COR-L47 (cell line): ENCODE measurements around the gene ZNF260.
"Not testable (repeated sequence)": the region's sequence is repeated elsewhere in the genome, so short reads cannot be mapped to it uniquely, and the experiment has no call there.

Experiments used
- DNase-seq: peaks from one replicate; lab custom pipeline; 2025; lab: John Stamatoyannopoulos, UW

ZNF260 gene

GRCh38 chr19:36528194-36528920, at the start of gene ZNF260:
ZNF260 (minus strand) TSS chr19:36528271; CDS start chr19:36515238, 13,033 bp downstream.
- DNase-seq, result peak; percentile 89

GRCh38 chr19:36577271-36577996, 49.4 kb upstream of the ZNF260 start:
- no peak for DNase-seq

DNA sequence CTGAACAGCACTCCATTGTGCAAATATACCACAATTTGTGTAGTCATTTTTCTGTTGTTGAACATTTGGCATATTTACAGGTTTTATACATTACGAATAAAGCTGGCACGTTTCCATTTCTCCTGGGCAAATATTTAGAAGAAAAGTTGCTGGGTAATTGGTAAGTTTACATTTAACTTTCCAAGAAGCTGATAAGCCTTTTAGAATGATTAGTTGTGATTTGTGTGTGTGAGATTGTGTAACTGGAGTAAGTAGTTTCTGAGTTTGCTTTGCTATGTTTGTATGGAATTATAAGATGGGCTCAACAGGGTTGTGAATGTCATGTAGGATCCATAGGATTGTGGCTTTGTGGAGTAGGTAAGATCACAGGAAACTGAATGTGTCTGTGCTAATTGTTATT, 46.7 kb upstream of the ZNF260 start:
- no peak for DNase-seq

DNA sequence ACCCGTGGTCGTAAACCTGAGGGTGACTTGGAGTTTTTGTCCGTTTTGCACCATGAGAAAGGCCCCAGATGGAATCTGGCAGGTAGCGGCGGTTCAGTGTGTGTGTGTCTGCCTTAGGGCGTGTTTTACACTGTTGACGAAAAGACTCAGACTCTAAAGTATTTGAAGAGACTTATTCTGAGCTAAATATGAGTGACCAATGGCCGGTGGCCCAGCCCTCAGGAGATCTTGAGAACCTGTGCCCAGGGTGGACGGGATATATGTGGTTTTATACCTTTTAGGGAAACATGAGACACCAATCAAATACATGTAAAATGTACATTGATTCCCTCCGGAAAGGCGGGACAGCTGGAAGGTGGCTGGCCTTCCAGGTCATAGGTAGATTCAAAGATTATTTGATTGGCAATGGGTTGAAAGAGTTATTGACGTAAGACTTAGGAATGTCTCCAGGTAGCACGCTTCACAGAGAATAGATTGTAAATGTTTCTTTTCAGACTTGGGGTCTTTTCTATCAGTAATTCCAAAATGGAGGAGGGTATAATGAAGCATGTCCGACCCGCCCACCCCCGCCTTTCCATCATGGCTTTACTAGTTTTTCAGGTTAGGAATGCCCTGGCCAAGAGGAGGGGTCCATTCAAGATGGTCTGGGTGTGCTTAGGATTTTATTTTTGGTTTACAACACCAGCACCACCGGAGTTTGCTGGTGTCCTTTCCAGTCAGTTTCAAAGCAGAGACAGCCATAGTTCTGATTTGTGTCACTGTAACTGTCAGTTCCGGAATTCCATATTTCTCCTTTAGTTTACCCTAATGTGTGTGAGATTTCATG, 46.0 kb upstream of the ZNF260 start:
- DNase-seq, result no peak

DNA sequence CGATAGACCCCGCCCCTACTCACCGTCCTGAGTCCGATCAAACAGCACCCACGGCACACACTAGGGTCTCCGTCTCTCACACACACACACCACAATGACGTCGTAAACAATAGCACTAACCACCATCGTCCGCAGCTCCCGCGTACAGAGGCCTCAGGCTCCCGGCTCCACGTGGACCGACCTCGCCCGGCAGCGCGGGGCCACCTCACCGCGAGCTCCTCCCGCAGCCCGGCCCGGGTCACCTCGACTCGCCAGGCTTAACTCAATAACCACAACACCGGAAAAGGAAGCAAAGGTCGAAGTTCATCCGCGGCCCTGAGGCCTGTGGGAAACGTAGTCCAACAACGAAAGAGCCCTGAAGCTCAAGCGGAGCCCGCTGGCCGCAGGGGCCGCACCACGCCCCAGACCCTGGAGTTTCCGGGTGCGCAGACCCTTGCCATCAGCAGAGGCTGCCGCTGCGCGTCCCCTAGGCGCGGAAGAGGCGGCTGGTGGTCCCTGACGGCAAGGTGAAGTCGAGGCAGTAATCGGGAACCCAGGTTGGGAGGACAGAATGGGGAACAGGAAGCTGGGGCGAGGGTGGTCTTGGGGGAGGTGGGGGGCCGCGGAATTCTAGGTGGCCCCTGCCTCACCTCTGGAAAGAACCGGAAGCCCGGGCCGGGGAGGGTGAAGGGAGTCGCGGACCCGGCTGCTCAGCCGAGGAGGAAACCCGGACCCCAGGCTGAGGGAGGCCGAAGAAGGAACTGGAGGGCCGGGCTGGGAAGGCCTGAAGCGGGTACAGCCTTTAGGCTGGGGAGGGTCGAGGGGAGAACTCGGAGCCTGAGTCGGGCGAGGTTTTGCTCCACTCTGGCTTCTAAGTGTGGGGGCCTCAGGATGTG, 45.2 kb upstream of the ZNF260 start, which contains the start of gene ZNF529:
TSS of gene ZNF529 (minus strand) at position 273 of the 875 bp plus-strand sequence. CDS start 946 bp downstream, outside the sequence.
- peak; percentile 73 for DNase-seq

DNA sequence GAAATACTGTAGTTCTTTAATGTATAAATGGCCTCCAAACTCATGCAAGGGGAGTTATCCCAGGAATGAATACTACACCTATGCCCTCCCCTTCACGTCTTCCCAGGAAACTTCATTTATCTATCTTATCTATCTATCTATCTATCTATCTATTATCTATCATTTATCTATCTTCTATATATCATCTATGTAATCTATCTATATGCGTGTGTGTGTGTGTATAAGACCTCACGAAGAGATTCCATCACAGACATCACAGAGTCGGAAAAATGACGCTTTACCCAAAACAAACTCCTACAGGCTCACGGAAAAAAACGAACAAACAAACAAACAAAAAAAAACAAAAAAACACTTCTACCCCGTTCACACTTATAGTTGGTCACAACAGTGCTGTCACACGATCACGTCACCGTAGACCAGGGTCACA, 44.5 kb upstream of the ZNF260 start:
- no peak for DNase-seq

GRCh38 chr19:36564391-36564790, 36.3 kb upstream of the ZNF260 start:
- no peak for DNase-seq

DNA sequence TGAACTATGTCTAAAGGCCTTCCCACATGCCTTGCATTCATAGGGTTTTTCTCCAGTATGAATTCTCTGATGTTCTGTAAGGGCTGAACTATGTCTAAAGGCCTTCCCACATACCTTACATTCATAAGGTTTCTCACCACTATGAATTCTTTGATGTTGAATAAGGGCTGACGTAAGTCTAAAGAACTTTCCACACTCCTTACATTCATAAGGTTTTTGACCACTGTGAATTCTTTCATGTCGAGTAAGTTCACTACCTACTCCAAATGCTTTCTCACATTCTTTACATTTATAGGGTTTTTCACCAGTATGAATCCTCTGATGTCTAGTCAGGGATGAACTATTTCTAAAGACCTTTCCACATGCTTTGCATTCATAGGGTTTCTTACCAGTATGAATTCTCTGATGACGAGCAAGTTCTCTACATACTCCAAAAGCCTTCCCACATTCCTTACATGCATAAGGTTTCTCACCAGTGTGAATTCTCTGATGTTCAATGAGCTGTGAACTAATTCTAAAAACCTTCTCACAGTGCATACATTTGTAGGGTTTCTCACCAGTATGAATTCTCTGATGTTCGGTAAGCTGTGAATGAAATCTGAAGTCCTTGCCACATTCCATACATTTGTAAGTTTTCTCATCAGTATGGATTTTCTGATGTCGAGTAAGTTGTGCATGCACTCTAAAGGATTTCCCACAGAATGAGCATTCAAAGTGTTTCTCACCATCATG, 19.1 kb upstream of the ZNF260 start:
- no peak for DNase-seq

GRCh38 chr19:36528921-36529518, 949 bp upstream of the ZNF260 start:
- no peak for DNase-seq

DNA sequence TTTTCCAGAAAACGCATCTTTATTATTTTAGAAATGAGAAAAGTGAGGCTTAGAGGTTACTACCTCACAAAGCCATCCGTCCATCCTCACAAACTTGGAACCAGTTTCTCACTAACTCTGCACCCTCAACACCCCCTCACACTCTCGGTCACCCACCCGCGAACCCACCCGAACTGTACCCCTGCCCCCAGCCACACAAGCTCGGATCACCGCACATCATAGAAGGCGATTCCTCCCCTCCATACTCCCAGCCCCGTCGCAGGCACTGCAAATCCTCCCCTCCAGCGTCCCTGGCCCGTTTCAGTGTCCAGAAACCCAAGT, 238 bp downstream of the ZNF260 start:
- DNase-seq, result no peak

DNA sequence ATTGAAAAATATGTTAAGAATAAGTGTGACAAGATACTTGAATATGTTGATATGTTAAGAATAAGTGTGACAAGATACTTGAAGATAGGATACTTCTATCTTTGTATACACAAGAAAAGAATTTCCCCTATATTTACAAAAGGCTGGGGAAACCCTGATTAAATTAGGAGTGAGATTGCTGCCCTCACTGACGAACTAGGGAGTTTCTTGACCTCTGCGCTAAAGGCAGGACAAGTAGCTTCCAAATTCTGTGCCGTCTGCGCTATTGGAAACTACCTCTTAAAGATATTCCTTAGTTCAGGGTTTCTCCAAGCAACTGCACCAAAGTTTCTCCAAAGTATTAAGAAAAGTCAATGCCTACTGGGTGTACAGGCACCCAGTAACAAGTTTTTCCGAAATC, 730 bp downstream of the ZNF260 start:
- no peak for DNase-seq

DNA sequence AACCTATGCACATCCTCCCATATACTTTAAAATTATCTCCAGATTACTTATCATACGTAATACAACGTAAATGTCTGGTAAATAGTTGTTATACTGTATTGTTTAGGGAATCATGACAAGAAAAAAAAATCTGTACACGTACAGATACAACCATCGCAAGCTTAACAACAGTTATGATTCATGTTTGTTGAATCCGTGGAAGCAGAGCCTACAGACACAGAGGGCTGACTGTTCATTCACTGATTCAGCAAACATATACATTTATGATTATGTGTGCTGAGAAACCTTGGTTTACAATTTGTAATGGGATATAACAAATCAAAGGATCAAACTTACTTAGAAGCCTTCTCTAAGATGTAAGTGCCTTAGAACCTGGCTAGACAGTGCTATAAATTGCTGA, 1.5 kb downstream of the ZNF260 start:
- DNase-seq, result no peak

GRCh38 chr19:36524617-36525016, 3.5 kb downstream of the ZNF260 start:
- DNase-seq, result no peak

- no peak for DNase-seq
These were observed 14.0 kb downstream of the ZNF260 start for GRCh38 chr19:36514012-36514612.

DNA sequence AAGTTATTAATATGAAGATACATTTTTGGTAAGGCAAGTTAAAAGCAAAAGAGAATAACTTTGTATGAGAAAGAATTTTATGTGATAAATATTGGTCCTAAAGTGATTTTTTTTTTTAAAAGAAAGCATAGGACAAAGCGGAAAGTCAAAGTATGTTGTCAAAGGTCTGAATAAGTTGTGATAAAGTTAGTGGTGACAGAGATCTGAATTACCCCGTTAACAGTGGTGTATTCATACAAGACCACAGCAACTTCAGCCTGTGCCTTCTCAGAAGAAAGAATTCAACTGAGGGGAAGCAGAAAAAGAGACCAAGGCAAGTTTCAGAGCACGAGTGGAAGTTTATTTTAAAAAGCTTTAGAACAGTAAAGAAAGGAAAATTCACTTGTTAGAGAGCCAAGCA, 19.7 kb downstream of the ZNF260 start:
- DNase-seq, result no peak

GRCh38 chr19:36501973-36502372, 26.1 kb downstream of the ZNF260 start:
- no peak for DNase-seq

DNA sequence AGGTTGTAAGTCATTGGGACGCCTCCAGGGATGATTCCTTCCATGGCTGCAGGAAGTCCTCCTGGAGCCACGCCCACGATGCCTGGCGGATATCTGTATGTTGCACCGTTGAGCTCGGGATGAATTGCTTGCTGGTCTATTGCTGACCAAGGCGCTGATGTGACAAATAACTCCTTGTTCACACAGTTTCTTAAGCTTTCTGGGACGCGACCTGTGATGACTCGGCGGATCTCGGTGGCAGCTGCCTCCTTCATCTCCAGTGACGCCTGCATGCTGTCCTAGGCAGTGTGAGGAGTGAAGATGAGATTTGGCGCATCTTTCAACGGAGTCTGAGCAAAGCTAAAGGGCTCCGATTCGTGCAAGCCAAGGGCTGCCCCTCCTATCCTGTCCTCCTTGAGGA, 31.1 kb downstream of the ZNF260 start:
- DNase-seq, result no peak

GRCh38 chr19:36492689-36493453, 35.2 kb downstream of the ZNF260 start:
- DNase-seq, result peak; percentile 25

- not testable (repeated sequence) for DNase-seq
These were observed 37.2 kb downstream of the ZNF260 start for GRCh38 chr19:36490846-36491245.
